Transverse colon (tissue), 4 donors: Measurements from ENCODE around the gene SLC38A10. TPM values are rescaled to one million over a fixed set of nuclear protein-coding genes. Genes with fewer than 3 reads are reported as not detected.

Experiments used
- DNase-seq: peaks from one replicate; pipeline ENCODE4 v3.0.0-alpha.2; 2019
- H3K27ac ChIP-seq, 4 donors: fragments of 200-600 bp; sonication (generic); 2 replicates each; pipeline ENCODE4 v1.5.1; 2016 to 2018; ENCODE audit warnings: inconsistent platforms in 4 of 4
- H3K27me3 ChIP-seq: fragments of 200-600 bp; sonication (generic); 2 replicates; pipeline ENCODE4 v1.5.1; 2017; ENCODE audit warnings: inconsistent platforms
- H3K36me3 ChIP-seq, 4 donors: fragments of 200-600 bp; sonication (generic); 2 replicates each; pipeline ENCODE4 v1.5.1; 2017 to 2019; ENCODE audit warnings: inconsistent platforms in 4 of 4
- H3K4me1 ChIP-seq, 4 donors: fragments of 200-600 bp; sonication (generic); 2 replicates each; pipeline ENCODE4 v1.5.1; 2017 to 2020; ENCODE audit warnings: inconsistent platforms in 4 of 4
- H3K4me3 ChIP-seq, 4 donors: fragments of 200-600 bp; sonication (generic); 1 replicate in 1 of 4; 2 replicates in 3 of 4; pipeline versions ENCODE4 v1.5.1 to v1.6.1; 2017 to 2019; ENCODE audit warnings: inconsistent platforms in 4 of 4
- H3K9me3 ChIP-seq, 2 donors: fragments of 200-600 bp; sonication (generic); 2 replicates each; pipeline ENCODE4 v1.5.1; 2017 to 2019; ENCODE audit warnings: inconsistent platforms in 2 of 2
- EP300 ChIP-seq: sonication (generic); formaldehyde crosslinking; IDR thresholded peaks from one replicate; pipeline ENCODE4 v1.6.1; 2017; ENCODE audit warnings: antibody characterized with exemption, low read depth
- POLR2A ChIP-seq: fragments of 450-650 bp; IDR thresholded peaks from one replicate; pipeline ENCODE4 v1.6.1; 2016; ENCODE audit warnings: antibody characterized with exemption, mild to moderate bottlenecking, moderate library complexity
- POLR2AphosphoS5 ChIP-seq, 3 donors: sonication (generic); formaldehyde crosslinking; IDR thresholded peaks; one replicate each; pipeline ENCODE4 v1.6.1; 2016; ENCODE audit warnings: antibody characterized with exemption in 3 of 3
- WGBS, 2 donors: methylation state at CpG; one replicate each; pipeline ENCODE4 v1.1.5; 2018; ENCODE audit warnings: low coverage in 1 of 2; 5-methylcytosine and 5-hydroxymethylcytosine counted together
- in situ Hi-C, 4 donors: fragments of 200-750 bp; cut with MboI; loops; one replicate each; pipeline versions ENCODE4 v1.15.0 to v1.15.1; 2017; ENCODE audit warnings: low sequenced_read_pairs in 3 of 4, low pct_ligation_motif_present in 1 of 4, low pct_unique_long_range_greater_than_20kb in 1 of 4
- intact Hi-C: fragments of 100-400 bp; cut with DNase I; formaldehyde crosslinking; loops from one replicate; pipeline ENCODE4 v1.15.1; 2023; ENCODE audit warnings: low total_unique reads
- total RNA-seq, 4 donors: library from RNA; depleted of rRNA; stranded (reverse); fragments of >200 nt; gene quantifications; one replicate each; pipeline ENCODE4 v1.1.0, GENCODE V29; 2016
- TF ChIP-seq, protein P1 (sequence below), 5 experiments: fragments of 200-600 bp in 3 of 5; fragments of 450-650 bp in 2 of 5; sonication (generic) in 3 of 5; IDR thresholded peaks; 1 replicate in 2 of 5; 2 replicates in 3 of 5; pipeline ENCODE4 v1.5.1; 2016 to 2017; ENCODE audit warnings: antibody characterized with exemption in 5 of 5, inconsistent platforms in 3 of 5, mild to moderate bottlenecking in 2 of 5, moderate library complexity in 1 of 5

The SLC38A10 gene
- total RNA-seq, 4 donors from 2014 or later = 94.9 to 113 (median 98.9) TPM

DNA sequence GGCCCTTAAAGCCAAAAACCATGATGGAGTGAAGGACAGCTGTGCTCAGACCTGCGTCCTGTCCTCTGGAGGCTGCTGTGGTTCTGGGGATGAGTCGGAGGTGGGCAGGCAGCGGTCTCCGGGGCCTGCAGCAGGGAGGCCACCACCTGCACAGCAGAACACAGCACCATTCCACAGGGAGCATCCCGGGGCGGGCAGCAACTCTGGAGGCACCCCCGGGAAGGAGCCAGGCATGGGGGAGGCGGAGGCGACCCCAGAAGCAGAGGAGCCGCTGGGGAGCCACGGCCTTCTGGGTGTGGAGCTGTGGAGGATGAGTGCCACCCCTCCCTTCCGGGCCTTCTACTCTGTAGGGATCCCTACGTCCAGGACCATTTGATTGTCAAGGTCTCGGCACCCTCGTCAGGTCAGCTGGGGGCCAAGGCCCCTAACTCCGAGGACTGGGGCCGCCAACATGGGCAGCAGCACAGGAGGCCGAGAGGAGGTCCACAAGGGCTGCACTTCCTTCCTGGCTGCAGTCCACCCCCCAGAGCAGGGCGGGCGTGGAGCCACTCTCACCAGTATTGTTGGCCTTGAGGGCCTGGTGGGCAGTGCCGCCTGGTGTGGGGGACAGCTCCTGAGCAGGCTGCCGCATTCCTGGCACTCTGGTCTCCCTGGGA, 96.2 kb downstream of the SLC38A10 start:
- WGBS, 2 donors = 84% methylated on average over 21 of the region's 22 CpGs; no CpG with 5 or more reads in 1 of the 2 donors
- H3K27ac ChIP-seq = no peak overlapping the region
- H3K9me3 ChIP-seq = no peaks in the 10 kb centered on the region
- no peaks in the 10 kb centered on the region for H3K4me1 ChIP-seq
- H3K4me3 ChIP-seq = no peak overlapping the region
- no peaks in the 10 kb centered on the region for H3K27me3 ChIP-seq
- no peak for DNase-seq
- in situ Hi-C loops = no loop called here
- intact Hi-C loops = no loop called here
- TF ChIP-seq POLR2AphosphoS5 (IDR thresholded peaks at IDR 0.05) (no peak), EP300 (no peak), POLR2A (no peak)
- TF ChIP-seq, protein P1, sequence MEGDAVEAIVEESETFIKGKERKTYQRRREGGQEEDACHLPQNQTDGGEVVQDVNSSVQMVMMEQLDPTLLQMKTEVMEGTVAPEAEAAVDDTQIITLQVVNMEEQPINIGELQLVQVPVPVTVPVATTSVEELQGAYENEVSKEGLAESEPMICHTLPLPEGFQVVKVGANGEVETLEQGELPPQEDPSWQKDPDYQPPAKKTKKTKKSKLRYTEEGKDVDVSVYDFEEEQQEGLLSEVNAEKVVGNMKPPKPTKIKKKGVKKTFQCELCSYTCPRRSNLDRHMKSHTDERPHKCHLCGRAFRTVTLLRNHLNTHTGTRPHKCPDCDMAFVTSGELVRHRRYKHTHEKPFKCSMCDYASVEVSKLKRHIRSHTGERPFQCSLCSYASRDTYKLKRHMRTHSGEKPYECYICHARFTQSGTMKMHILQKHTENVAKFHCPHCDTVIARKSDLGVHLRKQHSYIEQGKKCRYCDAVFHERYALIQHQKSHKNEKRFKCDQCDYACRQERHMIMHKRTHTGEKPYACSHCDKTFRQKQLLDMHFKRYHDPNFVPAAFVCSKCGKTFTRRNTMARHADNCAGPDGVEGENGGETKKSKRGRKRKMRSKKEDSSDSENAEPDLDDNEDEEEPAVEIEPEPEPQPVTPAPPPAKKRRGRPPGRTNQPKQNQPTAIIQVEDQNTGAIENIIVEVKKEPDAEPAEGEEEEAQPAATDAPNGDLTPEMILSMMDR (IDR thresholded peaks at IDR 0.05) = no peak
- H3K36me3 ChIP-seq = no peaks in the 10 kb centered on the region

DNA sequence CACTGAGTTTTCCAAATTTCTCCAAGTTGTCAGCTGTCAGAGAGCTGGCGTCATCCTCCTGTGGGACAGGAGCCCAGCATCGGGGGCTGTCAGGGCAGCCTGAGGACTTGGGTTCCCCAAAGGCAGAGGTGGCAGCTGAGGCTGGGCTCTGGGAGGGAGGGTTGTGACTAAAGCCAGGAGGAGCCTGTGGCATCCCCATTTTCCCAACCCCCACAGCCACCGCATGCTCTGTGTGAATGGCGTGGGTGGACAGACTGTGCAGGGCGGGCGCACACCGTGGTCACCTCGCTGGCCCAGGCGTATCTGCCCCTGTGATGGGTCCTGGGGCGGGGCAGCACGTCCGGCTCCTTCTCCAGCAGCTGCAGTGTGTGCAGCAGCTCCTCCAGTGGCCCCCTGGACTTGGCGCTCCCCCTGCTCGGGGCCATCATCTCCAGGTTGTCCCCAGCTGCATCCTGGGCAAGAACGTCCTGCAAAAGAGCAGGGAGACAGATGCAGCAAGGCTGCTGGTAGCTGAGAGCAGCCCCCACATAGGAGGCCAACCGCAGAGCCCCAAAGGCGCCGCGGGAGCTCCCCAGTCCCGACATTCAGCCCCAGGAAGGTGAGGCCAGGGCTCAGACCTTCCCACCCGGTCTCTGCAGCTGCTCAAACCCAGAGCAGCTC, 97.1 kb downstream of the SLC38A10 start:
- Histone ChIP-seq H3K4me3 (no peak overlapping the region), H3K36me3 (no peaks in the 10 kb centered on the region), H3K27ac (no peak overlapping the region), H3K4me1 (no peaks in the 10 kb centered on the region), H3K27me3 (no peaks in the 10 kb centered on the region), H3K9me3 (no peaks in the 10 kb centered on the region)
- no peak for TF ChIP-seq EP300
- TF ChIP-seq, protein P1 (IDR thresholded peaks at IDR 0.05) = no peak
- no peak for TF ChIP-seq POLR2AphosphoS5 (IDR thresholded peaks at IDR 0.05)
- TF ChIP-seq POLR2A = no peak
- intact Hi-C loops = no loop called here
- in situ Hi-C loops = no loop called here
- DNase-seq = no peak
- 88 to 100% methylated on average over 1 to 18 of the region's 21 CpGs for WGBS, 2 donors

DNA sequence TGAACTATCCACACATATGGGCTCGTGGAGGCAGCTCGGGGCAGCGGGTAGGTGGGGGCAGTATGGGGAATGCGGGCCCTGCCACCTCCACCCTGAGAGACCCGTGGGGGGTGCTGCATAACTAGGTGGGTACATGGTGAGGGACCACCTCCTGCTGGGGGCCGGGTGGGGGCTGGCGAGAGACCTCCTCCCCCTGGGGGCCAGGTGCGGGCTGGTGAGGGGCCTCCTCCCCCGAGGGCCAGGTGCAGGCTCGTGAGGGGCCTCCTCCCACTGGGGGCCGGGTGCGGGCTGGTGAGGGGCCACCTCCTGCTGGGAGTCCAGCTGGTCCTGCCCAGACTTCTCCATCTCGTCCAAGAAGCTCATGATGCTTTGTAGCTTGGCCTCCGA, 97.7 kb downstream of the SLC38A10 start:
- WGBS, 2 donors = 86% methylated on average over 14 of the region's 14 CpGs; no CpG with 5 or more reads in 1 of the 2 donors
- TF ChIP-seq POLR2AphosphoS5 (IDR thresholded peaks at IDR 0.05) (no peak), EP300 (no peak), POLR2A (no peak)
- Histone ChIP-seq H3K36me3 (no peaks in the 10 kb centered on the region), H3K27me3 (no peaks in the 10 kb centered on the region), H3K27ac (no peak overlapping the region), H3K4me1 (no peaks in the 10 kb centered on the region), H3K9me3 (no peaks in the 10 kb centered on the region), H3K4me3 (no peak overlapping the region)
- in situ Hi-C loops = no loop called here
- intact Hi-C loops = no loop called here
- no peak for DNase-seq

DNA sequence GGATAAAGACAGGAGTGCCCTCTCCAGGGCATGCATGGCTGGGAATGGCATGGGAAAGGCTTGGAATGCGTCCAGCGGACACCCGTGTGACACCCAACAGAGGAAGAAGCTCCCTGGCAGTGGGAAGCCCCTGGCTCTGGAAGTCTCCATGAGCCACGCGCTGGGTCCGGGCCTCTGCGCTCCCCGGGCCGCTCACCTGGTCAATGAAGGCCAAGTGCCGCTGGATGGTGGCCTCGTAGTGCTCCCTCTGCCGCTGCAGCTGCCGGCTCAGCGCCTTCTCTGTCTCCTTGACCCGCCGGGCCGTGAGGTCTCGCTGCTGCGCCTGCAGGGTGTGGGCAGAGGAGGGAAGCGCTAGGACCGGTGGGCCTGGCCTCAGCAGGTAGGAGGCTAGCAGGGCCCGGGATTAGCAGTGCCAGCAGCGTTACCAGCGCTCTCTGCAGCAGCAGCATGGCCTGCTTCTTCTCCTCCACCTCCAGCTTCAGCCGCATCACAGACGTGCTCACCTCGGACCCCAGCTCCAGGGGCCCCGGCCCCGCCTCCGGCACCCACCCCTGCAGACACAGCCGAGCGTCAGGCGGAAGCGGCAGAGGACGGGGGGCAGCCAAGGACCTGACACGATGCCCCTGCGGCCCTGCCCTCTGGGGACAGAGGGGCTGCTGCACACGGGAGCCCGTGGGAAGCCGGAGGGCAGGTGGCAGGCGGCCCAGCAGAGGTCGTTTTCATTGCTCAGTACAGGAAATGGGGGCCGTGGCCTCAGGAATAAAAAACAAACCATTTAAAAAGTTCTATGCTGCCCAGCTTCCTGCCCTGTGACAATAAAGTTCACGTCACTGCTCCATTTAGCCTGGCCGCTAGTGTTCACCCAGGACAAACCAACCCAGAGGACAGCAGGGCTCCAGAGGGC, 98.3 kb downstream of the SLC38A10 start:
- 50 to 90% methylated on average over 2 to 43 of the region's 45 CpGs for WGBS, 2 donors
- H3K27ac ChIP-seq = no peak overlapping the region
- DNase-seq = no peak
- H3K4me1 ChIP-seq = no peaks in the 10 kb centered on the region
- no peaks in the 10 kb centered on the region for H3K27me3 ChIP-seq
- in situ Hi-C loops (no loop called here), intact Hi-C loops (no loop called here)
- H3K9me3 ChIP-seq = no peaks in the 10 kb centered on the region
- TF ChIP-seq EP300 (no peak), POLR2A (no peak)
- H3K4me3 ChIP-seq = no peak overlapping the region
- H3K36me3 ChIP-seq = no peaks in the 10 kb centered on the region
